OCI-LY1 (cell line): Measurements from ENCODE around the gene PDGFRB.
A peak's percentile ranks its signal among the peaks of the same experiment; 100 is the strongest.

Experiments
- H2AFZ ChIP-seq: fragments of 200-600 bp; sonication (generic), shearing (Covaris generic); 2 replicates; pipeline ENCODE4 v1.6.0; 2014; ENCODE audit warnings: antibody characterized with exemption, mild to moderate bottlenecking, low read length
- H3F3A ChIP-seq: fragments of 200-600 bp; sonication (generic), shearing (Covaris generic); 2 replicates; pipeline ENCODE4 v1.6.0; 2014; ENCODE audit warnings: mild to moderate bottlenecking, antibody characterized with exemption, low read length, moderate library complexity; ENCODE audit not compliant: insufficient read depth
- H3K27ac ChIP-seq: fragments of 200-600 bp; sonication (generic); 2 replicates; pipeline ENCODE4 v1.5.1; 2014; ENCODE audit warnings: low read length, mixed run types, mild to moderate bottlenecking, low read depth; ENCODE audit not compliant: poor library complexity, severe bottlenecking
- H3K27me3 ChIP-seq: fragments of 200-600 bp; sonication (generic); 2 replicates; pipeline ENCODE4 v1.6.0; 2014; ENCODE audit warnings: antibody characterized with exemption, mild to moderate bottlenecking, low read length, moderate library complexity; ENCODE audit not compliant: insufficient read depth
- H3K36me3 ChIP-seq: fragments of 200-600 bp; sonication (generic); 2 replicates; pipeline ENCODE4 v1.6.1; 2014; ENCODE audit warnings: mild to moderate bottlenecking, antibody characterized with exemption, low read length, moderate library complexity, mixed read lengths; ENCODE audit not compliant: insufficient read depth
- H3K4me1 ChIP-seq: fragments of 200-600 bp; sonication (generic); 2 replicates; pipeline ENCODE4 v1.5.1; 2014; ENCODE audit warnings: mild to moderate bottlenecking, low read length, moderate library complexity; ENCODE audit not compliant: insufficient read depth, severe bottlenecking
- H3K4me2 ChIP-seq: fragments of 200-600 bp; sonication (generic), shearing (Covaris generic); 2 replicates; pipeline ENCODE4 v1.6.1; 2014; ENCODE audit warnings: low read length
- H3K4me3 ChIP-seq: fragments of 200-600 bp; sonication (generic); 2 replicates; pipeline ENCODE4 v1.5.1; 2014; ENCODE audit warnings: low read length, low read depth, mild to moderate bottlenecking, mixed read lengths; ENCODE audit not compliant: poor library complexity, severe bottlenecking
- H3K79me2 ChIP-seq: fragments of 200-600 bp; shearing (Covaris generic); 2 replicates; pipeline ENCODE4 v1.6.1; 2016; ENCODE audit warnings: mixed run types, low read length, mixed read lengths; ENCODE audit not compliant: insufficient read depth
- H3K9ac ChIP-seq: fragments of 200-600 bp; sonication (generic), shearing (Covaris generic); 2 replicates; pipeline ENCODE4 v1.6.1; 2014; ENCODE audit warnings: mild to moderate bottlenecking, low read length, mixed read lengths
- H3K9me2 ChIP-seq: fragments of 200-600 bp; sonication (generic), shearing (Covaris generic); 2 replicates; pipeline ENCODE4 v1.6.1; 2014; ENCODE audit warnings: low read depth, mild to moderate bottlenecking, low read length, mixed read lengths
- H3K9me3 ChIP-seq: fragments of 200-600 bp; shearing (Covaris generic); 2 replicates; pipeline ENCODE4 v1.6.1; 2014; ENCODE audit warnings: low read length, mixed read lengths
- H4K20me1 ChIP-seq: fragments of 200-600 bp; sonication (generic), shearing (Covaris generic); 2 replicates; pipeline ENCODE4 v1.6.0; 2016; ENCODE audit warnings: mild to moderate bottlenecking, low read length; ENCODE audit not compliant: insufficient read depth
- CTCF ChIP-seq: fragments of 200-600 bp; sonication (generic), shearing (Covaris generic); IDR thresholded peaks from 2 replicates; pipeline ENCODE4 v1.5.1; 2017; ENCODE audit warnings: mild to moderate bottlenecking, antibody characterized with exemption, low read length, moderate library complexity, mixed read lengths
- EZH2 ChIP-seq: fragments of 200-600 bp; sonication (generic), shearing (Covaris generic); IDR thresholded peaks from 2 replicates; pipeline ENCODE4 v1.8.0; 2017; ENCODE audit warnings: borderline replicate concordance, mixed run types, mild to moderate bottlenecking, antibody characterized with exemption, low read length, moderate library complexity, mixed read lengths

PDGFRB gene

GRCh38 chr5:150167908-150168307 lies 12.3 kb upstream of the PDGFRB start:
- Histone ChIP-seq H3K36me3 (no peaks in the 10 kb centered on the region), H3K27me3 (no peaks in the 10 kb centered on the region), H3K4me2 (no peak overlapping the region), H3K27ac (no peak overlapping the region), H3K4me3 (no peak overlapping the region), H3F3A (no peaks in the 10 kb centered on the region), H4K20me1 (no peaks in the 10 kb centered on the region), H3K4me1 (no peaks in the 10 kb centered on the region), H3K9ac (no peak overlapping the region), H2AFZ (no peak overlapping the region), H3K9me2 (no peaks in the 10 kb centered on the region), H3K9me3 (no peaks in the 10 kb centered on the region), H3K79me2 (no peaks in the 10 kb centered on the region)
- peak; percentile 10; the same call in 1 of the 2 replicates for TF ChIP-seq CTCF
- no peak for TF ChIP-seq EZH2

- no peak for TF ChIP-seq EZH2
- no peak for TF ChIP-seq CTCF
- H3K27ac ChIP-seq, result no peak overlapping the region
- H3K9me3 ChIP-seq, result no peaks in the 10 kb centered on the region
- no peak overlapping the region for H2AFZ ChIP-seq
- H3K9me2 ChIP-seq, result no peaks in the 10 kb centered on the region
- no peaks in the 10 kb centered on the region for H3F3A ChIP-seq
- no peaks in the 10 kb centered on the region for H3K36me3 ChIP-seq
- H4K20me1 ChIP-seq, result no peaks in the 10 kb centered on the region
- no peak overlapping the region for H3K4me2 ChIP-seq
- H3K4me1 ChIP-seq, result no peaks in the 10 kb centered on the region
- H3K27me3 ChIP-seq, result no peaks in the 10 kb centered on the region
- no peak overlapping the region for H3K9ac ChIP-seq
- H3K79me2 ChIP-seq, result no peaks in the 10 kb centered on the region
- no peak overlapping the region for H3K4me3 ChIP-seq
Observed at GRCh38 chr5:150167512-150167850, 11.8 kb upstream of the PDGFRB start.

- Histone ChIP-seq H3K36me3 (no peaks in the 10 kb centered on the region), H3K27ac (no peak within 1 kb of the TSS), H2AFZ (no peak within 1 kb of the TSS), H3K9me2 (no peaks in the 10 kb centered on the region), H3K4me3 (no peak within 1 kb of the TSS), H3K27me3 (no peaks in the 10 kb centered on the region), H3K79me2 (no peaks in the 10 kb centered on the region), H3K9ac (no peak within 1 kb of the TSS), H3F3A (no peaks in the 10 kb centered on the region), H3K9me3 (no peaks in the 10 kb centered on the region), H3K4me1 (no peaks in the 10 kb centered on the region), H4K20me1 (no peaks in the 10 kb centered on the region), H3K4me2 (no peak within 1 kb of the TSS)
- TF ChIP-seq EZH2, result no peak
- TF ChIP-seq CTCF, result no peak
Observed at GRCh38 chr5:150166650-150167511, 11.2 kb upstream of the PDGFRB start, which contains the start of gene CDX1. CDX1 (plus strand) TSS chr5:150166778; CDS start chr5:150166877, 99 bp downstream.
